ENCODE measurements around the gene DDX25.

DDX25 gene

DNA sequence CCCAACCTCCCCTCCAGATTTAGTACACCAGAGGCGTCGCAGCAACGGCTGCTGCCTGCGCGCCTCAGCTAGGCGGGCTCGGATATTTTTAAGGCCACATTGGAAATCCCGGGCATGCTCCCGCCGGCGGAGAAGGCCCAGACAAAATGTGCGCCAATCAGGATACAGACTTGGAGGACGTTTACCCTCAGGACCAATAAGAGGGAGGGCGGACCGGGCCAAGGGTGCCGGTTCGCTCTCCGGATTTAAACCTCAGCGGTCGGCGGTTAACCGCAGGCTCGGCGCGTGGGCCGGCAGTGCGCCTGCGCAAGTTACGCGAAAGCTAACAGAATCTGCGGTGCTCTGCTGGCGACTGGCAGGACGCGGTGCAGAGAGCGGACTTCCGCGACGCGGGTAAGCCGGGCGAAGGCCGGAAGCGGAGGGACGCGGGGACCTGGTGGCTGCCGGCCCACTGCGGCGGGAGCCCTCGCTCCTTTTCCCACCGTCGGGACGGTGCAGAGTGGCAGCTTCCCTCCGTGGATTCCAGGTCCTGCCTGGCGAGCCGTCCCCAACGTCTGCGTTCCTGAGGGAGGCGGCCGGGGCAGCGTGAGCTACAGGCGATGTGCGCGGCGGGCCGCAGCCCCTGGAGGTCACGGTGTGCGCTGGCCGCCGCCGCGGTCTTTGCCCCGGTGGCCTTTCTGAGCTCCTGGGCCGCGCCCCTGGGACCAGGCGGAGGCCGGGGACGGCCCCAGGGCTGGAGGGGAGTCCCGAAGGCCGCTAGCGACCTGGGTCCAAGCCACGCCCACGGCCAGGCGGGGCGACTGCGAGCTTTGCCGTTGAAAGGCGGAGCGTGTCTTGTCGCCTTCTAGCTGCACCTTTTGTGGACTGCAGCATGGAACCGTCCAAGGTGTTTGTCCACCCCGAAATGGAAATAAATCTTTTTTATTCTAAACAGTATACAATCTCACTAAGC, 16.7 kb upstream of the DDX25 start, which contains the start of gene HYLS1:
Gene HYLS1 (plus strand): TSS at position 296 of the 952 bp plus-strand sequence. CDS start 11,701 bp downstream, outside the sequence.
- Histone ChIP-seq H3K4me3 (replicated peaks; ENCODE audit: low read depth, low read length) (peak within 1 kb of the TSS; percentile 97), H3K27me3 (replicated peaks; ENCODE audit: control insufficient read depth, insufficient read depth, low read length) (no peaks in the 10 kb centered on the region), H3K36me3 (ENCODE audit: control insufficient read depth, insufficient read depth, low read length) (no peaks in the 10 kb centered on the region)
- DNase-seq (ENCODE audit: extremely low read depth, insufficient read length), result peak; percentile 93
- peak; percentile 37 for TF ChIP-seq CTCF (IDR thresholded peaks at IDR 0.05; ENCODE audit: insufficient read depth, low read length, poor library complexity, severe bottlenecking)

DNA sequence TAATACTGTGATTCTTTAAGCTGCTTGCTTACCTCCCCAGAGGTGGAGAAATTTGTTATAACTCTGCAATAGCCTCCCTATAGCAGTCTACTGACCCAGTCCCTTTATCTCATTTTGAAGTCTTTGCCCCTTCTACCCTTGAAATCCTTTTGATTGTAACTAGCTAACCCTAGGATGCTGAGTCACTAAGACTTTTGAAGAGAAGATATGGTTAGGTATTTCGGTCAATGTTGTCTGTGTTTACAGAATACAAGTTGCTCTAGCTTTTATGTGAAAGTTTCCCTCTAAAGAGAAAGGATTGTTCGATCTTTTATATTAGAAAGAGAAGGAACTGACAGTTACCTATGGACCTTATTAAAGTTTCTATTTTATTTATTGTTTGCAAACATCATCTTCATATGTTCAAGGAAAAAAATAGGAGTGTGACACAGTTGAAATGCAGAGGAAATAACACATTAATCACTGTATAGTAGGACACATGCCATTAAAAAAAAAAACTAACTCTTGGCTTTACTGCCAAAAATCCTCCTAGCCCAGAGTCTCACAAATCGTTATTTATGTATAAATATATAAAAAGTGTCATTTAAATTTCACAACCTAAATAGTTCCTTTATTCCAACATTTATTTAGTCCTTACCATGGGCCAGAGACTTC, 13.7 kb upstream of the DDX25 start:
- no peak for TF ChIP-seq CTCF (IDR thresholded peaks at IDR 0.05; ENCODE audit: insufficient read depth, low read length, poor library complexity, severe bottlenecking)
- Histone ChIP-seq H3K27me3 (replicated peaks; ENCODE audit: control insufficient read depth, insufficient read depth, low read length) (no peaks in the 10 kb centered on the region), H3K4me3 (replicated peaks; ENCODE audit: low read depth, low read length) (no peak overlapping the region), H3K36me3 (ENCODE audit: control insufficient read depth, insufficient read depth, low read length) (peaks cover 7% of the 10 kb centered on the region)
- no peak for DNase-seq (ENCODE audit: extremely low read depth, insufficient read length)

- TF ChIP-seq CTCF (IDR thresholded peaks at IDR 0.05; ENCODE audit: insufficient read depth, low read length, poor library complexity, severe bottlenecking), result no peak
- Histone ChIP-seq H3K36me3 (ENCODE audit: control insufficient read depth, insufficient read depth, low read length) (peaks cover 8% of the 10 kb centered on the region), H3K27me3 (replicated peaks; ENCODE audit: control insufficient read depth, insufficient read depth, low read length) (no peaks in the 10 kb centered on the region), H3K4me3 (replicated peaks; ENCODE audit: low read depth, low read length) (no peak overlapping the region)
- no peak for DNase-seq (ENCODE audit: extremely low read depth, insufficient read length)
Observed at GRCh38 chr11:125892071-125892470, 12.2 kb upstream of the DDX25 start.

GRCh38 chr11:125892994-125893393, 11.3 kb upstream of the DDX25 start:
- no peak for TF ChIP-seq CTCF (IDR thresholded peaks at IDR 0.05; ENCODE audit: insufficient read depth, low read length, poor library complexity, severe bottlenecking)
- H3K36me3 ChIP-seq (ENCODE audit: control insufficient read depth, insufficient read depth, low read length), result peaks cover 10% of the 10 kb centered on the region
- H3K4me3 ChIP-seq (replicated peaks; ENCODE audit: low read depth, low read length), result no peak overlapping the region
- H3K27me3 ChIP-seq (replicated peaks; ENCODE audit: control insufficient read depth, insufficient read depth, low read length), result no peaks in the 10 kb centered on the region
- no peak for DNase-seq (ENCODE audit: extremely low read depth, insufficient read length)

DNA sequence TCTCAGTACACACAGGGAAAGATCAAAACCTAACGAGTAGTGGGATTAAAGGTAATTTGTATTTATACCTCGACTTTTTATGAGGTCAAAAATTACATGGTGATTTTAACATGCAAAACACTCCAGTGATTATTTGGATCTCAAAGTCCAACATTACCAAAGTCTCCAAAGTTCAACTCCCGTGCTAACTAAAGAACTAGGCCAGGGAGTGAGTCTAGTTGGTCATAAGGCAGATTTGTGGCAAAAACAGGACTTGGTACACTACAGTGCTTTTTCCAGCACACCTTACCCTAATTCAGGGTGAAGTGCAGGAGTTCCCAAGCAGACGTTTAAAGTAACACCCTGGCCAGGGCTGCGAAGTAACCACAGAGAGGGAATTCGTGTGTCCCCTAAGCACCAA, 2.4 kb upstream of the DDX25 start:
- DNase-seq (ENCODE audit: extremely low read depth, insufficient read length), result no peak
- peaks cover 4% of the 10 kb centered on the region for H3K36me3 ChIP-seq (ENCODE audit: control insufficient read depth, insufficient read depth, low read length)
- no peak for TF ChIP-seq CTCF (IDR thresholded peaks at IDR 0.05; ENCODE audit: insufficient read depth, low read length, poor library complexity, severe bottlenecking)
- H3K4me3 ChIP-seq (replicated peaks; ENCODE audit: low read depth, low read length), result peak overlapping the region; percentile 79; the same call in 1 of the 2 replicates
- no peaks in the 10 kb centered on the region for H3K27me3 ChIP-seq (replicated peaks; ENCODE audit: control insufficient read depth, insufficient read depth, low read length)
